Stimulated activated CD4-positive, alpha-beta T cell treated with anti-CD3 and anti-CD28 coated beads, Interleukin-1b, Interleukin-23, amount 100 ng/mL, for 24 hours (primary cell): ENCODE results near the gene FOXG1.

ENCODE experiments used
- DNase-seq, 4 experiments: peaks; one replicate each; pipeline ENCODE4 v3.0.0-alpha.2; 2020; ENCODE audit warnings: low read depth in 4 of 4, low spot score in 1 of 4

The FOXG1 gene

DNA sequence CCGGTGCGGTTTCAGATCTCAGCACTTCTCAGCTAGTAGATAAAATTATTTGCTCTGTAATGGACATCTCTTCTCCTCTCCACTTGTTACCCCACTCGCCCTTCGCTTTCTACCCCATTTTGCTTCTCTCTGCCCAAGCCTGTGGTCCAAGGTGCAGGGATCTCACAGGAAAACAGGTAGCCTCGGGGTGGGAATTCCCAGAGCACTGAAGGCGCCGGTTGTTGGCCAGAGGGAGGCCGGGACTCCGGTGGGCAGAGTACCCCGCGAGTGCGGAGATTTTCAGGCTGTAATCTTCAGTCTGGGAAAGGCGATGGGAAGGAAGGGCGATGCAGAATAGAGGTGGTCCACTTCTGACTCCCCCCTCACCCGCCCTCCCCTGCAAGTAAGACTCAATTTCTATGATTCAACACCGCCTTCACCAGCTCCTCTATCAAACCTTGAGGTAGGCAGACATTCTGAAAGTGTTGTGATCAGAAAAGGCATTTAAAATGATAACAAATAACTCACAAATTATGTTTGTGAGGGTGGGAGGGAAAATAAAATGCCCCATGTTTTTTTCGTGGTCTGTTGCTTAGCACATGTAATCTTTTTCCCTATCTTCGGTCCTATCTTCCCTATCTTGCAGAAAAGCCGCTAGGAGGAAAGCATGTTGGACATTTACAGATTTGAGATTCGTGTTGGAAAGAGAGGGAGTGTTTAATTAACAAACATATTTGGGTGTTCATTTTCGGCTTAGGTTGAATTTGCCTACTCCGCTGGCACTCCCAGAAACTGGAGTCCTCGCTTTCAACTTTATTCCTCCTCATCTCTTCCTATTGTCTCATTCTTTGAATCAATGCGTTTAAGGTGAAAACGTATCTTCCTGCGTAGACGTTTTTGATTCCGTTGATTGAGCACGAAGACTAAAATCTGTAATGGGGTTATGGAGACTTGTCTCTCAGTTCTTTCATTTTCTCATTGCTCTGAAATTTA, 8.5 kb downstream of the FOXG1 start:
- DNase-seq, result no peak

DNA sequence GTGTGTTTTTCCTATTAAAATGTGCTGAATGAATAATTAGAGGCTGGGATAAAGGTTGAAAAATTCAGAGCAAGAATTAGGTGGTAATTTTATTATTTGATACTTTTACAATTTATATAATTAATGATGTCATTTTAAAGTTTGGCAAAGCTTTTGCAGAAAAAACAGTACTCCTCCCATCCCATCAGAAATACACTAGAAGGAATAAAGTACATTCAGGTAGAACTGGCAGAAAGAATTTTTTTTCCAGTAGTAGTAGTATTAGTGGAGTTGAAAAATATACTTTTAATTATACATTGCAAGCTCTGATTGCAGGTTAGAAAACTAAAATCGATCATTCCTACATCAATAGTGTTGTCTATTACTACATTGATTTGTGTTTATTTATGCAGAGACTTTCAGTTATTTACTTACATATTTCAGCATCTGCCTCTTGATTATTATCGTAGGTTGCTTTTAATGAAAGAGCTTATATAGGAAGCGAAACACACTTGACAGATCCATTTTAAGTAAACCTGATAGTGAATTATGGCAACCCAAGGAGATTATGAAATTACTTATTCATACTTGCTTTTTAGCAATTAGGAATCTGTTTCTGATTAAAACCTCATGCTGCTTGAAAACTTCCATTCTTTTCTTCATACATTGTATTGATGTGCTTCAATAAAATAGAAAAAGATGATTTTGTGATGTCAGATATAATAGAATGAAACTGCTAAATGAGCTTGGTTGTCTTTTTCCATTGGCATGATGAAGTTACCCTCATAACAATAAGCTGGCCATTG, 10.1 kb downstream of the FOXG1 start:
- no peak for DNase-seq

DNA sequence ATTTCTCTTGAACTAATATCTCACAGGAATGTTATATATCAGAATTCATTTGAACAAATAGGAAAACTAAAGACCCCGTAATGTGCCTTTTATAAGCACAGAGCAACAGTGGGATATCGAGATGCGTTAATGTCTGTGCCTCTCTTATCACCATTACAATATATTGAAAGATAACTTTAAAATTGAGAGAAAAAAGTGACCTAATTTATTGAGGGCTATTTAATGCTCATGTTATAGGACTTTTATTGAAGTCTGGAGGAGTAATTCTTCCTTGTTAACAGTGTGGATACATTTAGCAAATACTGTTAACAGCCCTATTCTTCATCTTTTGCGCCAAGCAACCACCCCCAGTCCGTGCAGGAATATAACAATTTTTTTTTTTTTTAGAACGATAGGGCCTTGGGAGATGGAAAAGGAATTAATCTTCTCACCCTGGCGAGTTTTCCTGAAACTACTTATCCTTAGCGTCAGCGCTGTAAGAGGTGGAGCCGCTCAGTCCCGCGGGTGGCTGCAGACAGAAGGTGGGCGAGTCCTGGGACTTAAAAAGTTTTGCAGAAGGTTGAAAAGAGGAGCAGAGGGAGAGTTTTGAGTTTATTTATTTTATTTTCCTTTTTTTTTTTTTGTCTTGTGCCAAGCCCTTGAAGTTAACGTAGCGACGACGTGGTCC, 11.0 kb downstream of the FOXG1 start:
- DNase-seq, result no peak

DNA sequence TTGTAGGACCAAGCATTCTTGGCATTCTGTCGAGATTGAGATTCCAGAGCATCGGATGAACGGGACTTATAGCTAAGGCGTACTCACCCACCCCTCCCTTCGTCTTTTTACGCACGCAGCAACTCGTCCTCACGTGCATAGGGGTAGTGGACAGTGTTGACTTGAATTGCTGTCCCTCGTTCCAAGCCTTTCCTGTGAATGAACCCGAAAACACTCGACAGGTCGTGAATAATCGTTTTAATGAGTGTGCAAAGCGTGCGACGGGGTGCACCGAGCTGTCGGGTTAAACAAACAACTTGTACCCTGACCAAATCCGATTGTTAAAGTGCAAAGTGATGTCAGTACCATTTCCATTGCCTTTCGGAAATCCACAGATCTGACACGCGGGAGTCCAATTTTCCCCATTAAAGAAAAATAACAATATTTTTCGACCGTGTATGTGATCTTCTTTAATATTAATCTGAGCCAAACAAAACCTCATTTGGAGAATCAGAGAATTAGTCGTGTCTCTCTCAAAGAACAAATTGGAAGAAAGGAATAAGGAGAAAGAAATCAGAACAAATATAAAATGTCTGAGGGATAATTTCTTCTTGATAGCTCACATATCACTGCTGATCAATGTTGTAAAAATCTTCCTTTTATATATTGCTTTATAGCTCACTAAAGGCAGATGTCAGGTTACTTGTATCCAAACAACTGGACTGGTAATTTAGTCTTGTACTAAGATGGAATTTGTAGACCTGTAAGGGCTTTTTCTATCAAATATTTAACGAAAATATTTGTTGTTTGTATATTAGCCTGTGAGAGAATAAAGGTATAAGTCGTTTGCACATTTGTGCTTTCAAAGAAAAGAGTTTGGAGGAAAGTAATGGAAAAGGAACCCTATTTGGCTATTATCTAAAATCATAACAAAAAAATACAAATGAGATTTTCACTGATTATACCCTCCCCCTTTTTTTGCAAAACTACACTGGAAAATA, 11.8 kb downstream of the FOXG1 start:
- DNase-seq, result no peak

DNA sequence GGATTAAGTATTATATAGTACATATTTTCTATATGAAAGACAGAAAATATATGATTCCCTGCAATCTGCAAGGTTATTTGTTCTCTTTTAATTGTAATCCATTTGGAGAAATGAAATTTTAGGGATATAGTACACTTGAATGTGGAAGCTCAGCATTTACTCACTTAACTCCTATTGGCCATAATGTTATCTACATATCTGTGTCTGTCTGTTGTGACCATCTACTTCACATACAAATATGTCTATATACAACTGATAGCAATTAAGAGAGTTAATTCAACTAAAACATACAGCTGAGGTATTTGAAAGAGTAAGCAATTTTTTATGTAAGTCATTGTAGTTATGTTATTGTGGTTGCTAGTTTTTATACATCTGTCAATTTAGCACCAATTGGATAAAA, 12.9 kb downstream of the FOXG1 start:
- DNase-seq, result no peak

- no peak for DNase-seq
These were observed 14.5 kb downstream of the FOXG1 start for GRCh38 chr14:28780843-28781820.

- no peak for DNase-seq
These were observed 15.7 kb downstream of the FOXG1 start for GRCh38 chr14:28782301-28782700.

DNA sequence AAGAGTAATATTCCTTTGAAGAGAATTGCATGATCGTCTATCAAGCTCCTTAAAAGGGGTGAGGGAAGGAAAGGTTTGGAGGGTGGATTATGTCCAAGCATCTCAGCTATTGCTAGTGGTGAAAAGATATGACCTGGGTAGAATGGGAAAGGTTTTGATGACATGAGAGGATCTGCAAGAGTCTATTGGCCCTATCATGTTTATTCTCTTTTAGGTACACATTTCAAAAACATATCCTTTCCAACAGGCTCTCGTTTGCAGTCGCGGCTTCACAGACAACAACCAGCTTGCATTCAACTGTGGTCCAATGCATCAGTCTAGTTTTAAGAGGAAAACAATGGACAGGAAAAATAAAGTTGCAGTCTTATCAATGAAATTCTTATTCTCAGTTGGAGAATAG, 17.1 kb downstream of the FOXG1 start:
- DNase-seq, result no peak

- no peak for DNase-seq
These were observed 17.8 kb downstream of the FOXG1 start for GRCh38 chr14:28784096-28785048.

- no peak for DNase-seq
These were observed 18.7 kb downstream of the FOXG1 start for GRCh38 chr14:28785096-28785952.

DNA sequence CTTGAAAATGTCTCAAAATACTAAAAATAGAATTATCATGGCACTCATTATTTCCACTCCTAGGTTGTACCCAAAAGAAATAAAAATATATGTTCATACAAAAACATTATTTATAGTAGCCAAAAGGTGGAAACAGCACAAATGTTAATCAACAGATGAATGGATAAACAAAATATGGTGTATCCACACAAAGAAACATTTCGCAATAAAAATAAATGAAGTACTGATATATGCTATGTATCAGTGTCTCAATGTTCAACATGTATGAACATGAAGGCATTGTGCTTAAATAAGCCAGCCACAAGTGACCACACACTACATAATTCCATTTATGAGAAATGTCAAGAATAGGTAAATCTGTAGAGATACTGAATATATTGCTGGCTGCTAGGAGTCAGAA, 40.9 kb downstream of the FOXG1 start:
- DNase-seq, result no peak

GRCh38 chr14:28813810-28814209, 47.2 kb downstream of the FOXG1 start:
- DNase-seq, result no peak
